ENCODE measurements around the gene ERF.

ERF gene

GRCh38 chr19:42206871-42207755 is 47.8 kb downstream of the ERF start:
- DNase-seq = no peak

GRCh38 chr19:42204664-42205063 is 50.3 kb downstream of the ERF start:
- no peak for DNase-seq

- DNase-seq = no peak
These were observed 51.2 kb downstream of the ERF start for GRCh38 chr19:42203700-42204099.

DNA sequence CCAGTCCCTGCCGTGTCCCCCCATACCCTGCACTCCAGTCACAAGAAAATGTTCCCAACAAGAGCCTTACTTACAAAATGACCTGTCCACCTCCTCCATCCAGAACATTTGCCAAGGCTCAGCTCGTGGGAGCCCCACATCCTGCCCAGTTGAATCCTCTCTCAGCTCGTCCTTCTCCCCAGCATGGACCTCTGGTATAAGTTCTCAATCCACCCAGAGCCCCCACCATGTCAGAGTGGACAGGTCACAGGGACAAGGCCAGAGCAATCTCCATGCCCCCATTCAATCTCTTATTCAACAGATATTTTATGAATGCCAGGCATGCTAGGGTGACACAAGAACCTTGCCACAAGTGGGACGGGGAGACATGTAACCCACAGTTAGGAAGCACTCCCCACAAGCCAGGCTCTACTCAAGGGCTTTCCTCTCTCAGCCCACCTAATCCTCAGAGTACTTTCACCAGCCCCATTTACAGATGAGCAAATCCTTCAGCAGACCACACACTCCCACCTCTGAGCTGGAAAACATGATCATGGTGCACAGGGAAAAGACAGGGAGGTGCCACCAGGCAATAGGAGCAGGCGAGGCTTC is 52.5 kb downstream of the ERF start:
- no peak for DNase-seq

DNA sequence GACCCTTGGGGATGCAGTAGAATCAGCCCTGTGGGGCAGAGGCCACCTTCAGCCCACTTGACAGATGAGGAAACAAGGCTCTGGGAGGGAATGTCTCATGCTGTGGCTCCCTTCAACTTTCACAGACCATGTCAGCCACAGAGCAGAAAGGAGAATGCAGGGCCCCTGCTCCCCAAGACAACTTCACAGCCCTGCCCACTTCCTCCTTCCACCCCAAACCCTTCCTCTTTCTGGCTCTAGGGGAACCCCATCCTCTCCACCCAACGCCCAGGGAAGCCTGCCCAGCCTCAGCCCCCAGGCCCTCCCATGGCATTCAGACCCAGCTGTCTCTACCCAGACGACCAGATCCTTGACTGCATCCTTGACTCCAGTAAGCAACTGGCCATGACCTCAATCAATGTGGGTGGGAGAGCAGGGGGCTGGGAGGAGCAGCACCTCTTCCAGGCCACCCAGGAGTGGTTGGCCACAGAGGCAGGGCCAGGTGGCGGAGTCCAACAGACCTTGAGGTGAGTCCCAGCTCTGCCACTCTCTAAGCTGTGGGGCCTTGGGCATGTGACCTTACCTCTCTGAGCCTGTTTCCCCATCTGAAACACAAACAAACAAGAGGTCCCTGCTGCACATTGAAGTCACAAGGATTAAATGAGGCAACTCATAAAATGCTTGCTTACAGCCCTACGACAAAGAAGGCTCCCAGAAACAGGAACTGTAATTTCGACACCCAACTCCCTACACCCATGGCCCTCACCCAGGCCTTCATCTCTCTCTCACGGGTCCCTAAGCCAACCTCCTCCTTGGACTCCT is 53.2 kb downstream of the ERF start:
- DNase-seq = peak; percentile 26

- no peak for DNase-seq
These were observed 54.7 kb downstream of the ERF start for GRCh38 chr19:42200116-42200715.

DNA sequence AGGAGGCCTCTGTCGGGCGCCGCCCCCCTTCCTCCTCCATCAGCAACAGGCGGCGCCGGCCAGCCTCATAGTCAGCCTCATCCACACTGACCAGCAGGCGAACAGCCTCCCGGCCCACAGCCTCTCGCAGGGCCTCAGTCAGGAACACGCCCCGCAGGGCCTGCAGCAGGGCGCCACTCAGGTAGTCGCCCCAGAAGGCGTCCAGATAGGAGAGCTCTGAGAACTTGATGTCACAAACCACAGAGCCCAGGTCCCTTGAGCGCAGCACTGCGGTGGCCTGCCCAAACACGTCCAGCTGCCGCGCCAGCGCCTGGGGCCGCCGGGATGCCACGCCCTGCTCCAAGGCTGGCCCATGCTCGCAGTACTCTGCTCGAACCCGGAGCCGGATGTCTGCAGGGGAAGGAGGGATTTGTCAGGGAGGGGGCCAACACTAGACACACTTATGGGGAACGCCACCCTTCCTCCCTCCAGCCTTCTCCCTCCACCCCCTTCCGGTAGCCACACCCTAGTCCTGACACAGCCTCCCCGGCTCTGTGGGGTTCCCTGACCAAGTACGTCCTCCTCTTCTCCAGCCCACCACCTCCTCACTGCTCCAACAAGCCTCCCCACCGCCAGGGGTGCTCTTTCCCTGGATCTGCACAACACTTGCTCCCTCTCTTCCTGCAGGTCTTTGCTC is 55.4 kb downstream of the ERF start:
- DNase-seq = peak; percentile 46

GRCh38 chr19:42198676-42199439 is 56.1 kb downstream of the ERF start:
- DNase-seq = peak; percentile 62

Measured in activated CD4-positive, alpha-beta T cell treated with anti-CD3 and anti-CD28 coated beads, Interleukin-2, amount 50 U/mL, for 1 hour (primary cell).